Stimulated activated naive CD4-positive, alpha-beta T cell treated with Interleukin-2 at 50 U/mL for 16 hours (primary cell): ENCODE measurements around the gene FAM184B.
"Not testable (repeated sequence)": the region's sequence is repeated elsewhere in the genome, so short reads cannot be mapped to it uniquely, and the experiment has no call there.

Source experiments
- DNase-seq: peaks from one replicate; lab custom pipeline; 2025; lab: John Stamatoyannopoulos, UW

FAM184B gene

DNA sequence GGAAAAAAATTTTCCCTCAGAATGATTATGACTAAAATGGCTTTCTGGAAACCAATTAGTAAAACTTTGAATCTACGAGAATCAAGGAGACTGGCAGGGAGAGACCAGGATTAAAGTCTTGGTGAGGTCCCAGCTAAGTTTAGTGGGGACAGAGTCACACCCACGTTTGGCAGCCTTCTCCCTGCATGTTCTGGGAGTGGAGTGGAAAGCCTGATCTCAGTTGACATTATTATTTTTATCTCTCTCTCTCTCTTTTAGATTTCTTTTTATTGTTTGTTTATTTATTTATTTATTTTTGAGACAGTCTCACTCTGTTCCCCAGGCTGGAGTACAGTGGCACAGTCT lies 99.2 kb downstream of the FAM184B start:
- DNase-seq, result no peak

DNA sequence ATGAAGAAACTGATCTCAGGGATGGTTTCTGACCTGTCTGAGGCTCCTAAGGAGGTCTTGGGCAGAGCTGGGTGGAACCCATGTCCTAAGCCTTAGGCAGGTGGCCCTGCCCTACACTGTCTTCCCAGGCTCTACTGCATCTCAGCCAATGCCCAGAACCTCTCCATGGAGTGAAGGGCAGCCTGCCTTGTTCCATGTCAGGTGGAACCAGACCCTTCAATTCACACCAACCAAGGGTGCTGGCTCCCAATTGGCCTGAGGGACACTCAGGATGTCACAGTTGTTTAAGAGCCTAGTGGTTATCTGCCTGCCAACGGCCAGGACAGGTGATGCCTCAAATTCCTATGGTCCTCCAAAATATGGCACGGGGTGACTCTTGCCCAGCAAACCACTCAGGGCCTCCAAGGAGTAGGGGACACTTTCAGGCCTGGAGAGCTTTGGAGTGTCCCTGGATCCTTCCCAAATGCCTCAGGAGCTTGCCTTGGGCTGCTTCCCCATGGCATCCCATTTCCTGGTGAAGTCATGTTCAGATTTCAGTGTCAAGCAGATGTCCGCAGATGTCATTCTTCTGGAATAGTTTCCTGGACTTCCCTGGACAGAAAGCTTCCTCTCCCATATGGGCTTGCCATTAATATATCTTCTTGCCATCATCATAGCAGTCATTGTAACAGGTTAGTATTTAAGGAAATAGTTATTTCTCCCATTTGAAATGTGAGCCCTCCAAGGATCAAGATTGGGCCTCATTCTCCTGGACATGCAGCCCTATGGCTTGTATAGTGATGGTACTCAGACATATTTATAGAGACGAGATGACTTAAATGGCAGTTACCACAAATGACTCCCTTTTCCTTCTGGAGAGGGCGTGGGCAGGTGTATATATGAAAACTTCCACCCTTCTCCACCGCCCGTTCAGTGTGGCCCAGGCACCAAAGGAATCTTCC lies 99.9 kb downstream of the FAM184B start:
- DNase-seq, result no peak

DNA sequence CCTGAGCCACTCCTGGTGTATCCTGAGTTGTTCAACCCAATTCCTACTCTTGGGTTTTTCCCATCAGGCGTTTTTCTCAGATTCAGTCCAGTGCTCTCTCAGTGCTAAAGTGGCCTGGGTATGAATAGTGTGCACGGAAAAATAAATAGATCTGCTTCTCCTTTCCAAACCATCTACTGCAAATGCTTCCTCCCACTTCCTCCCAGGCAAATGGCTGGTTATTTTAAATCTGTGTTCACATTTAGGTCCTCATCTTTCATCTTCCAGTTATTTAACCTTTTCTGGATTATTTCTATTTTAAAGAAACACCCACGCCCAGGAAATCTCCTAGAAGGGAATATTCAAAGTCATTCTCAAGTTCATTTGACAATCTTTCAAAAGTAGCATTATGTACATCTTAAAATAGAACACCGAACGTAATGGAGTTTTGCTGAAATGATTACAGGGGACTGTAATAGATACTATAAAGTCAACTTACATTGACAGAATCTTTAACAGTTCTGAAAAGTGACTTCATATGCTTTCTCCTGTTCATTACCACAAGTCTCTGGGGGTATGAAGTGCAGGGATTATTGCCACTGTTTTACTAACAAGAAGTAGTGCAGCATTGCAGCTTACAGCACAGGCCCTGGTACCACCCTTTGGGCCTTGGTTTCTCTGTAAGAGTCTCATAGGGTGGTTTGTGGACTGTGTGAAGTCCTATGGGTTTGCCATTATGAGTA lies 100.7 kb downstream of the FAM184B start:
- DNase-seq, result no peak

DNA sequence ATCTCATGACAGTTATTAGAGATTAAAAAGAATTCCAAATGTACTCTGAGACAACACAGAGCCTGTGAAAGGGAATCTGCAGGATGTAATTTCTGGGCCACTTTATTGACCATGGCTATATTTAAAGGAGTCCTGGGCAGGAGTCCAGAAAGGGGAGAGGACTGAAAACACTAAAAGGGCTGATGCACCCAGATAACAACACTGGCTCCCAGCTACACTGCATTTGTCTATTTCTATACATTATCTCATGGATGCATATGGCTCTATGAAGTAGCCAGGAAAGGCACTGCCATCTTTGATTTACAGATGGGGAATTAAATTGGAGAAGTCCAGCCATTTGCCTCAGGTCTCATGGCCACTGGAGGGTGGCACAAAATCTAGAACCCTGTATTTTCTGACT lies 111.0 kb downstream of the FAM184B start:
- DNase-seq, result no peak

GRCh38 chr4:17667653-17668201 lies 113.7 kb downstream of the FAM184B start:
- no peak for DNase-seq

DNA sequence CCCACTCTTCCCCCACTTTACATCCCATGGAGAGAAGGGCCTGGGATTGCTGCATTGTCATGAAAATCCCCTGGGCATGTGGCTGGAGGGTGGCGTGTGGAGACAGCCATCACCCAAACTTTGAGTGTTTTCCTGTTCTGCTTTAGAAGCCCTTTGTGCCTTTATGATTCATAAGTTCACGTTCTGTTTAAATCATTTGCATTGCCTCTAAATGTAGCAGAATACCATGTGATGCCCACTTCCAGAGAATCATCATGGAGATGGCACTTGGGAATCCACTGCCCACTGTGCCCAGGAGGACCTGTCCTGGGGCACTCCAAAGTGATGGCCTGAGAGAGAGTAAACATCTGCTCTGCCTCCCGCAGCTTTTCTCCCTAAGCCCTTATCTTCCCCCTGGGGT lies 114.2 kb downstream of the FAM184B start:
- DNase-seq, result no peak

GRCh38 chr4:17665852-17666251 lies 115.6 kb downstream of the FAM184B start:
- no peak for DNase-seq

DNA sequence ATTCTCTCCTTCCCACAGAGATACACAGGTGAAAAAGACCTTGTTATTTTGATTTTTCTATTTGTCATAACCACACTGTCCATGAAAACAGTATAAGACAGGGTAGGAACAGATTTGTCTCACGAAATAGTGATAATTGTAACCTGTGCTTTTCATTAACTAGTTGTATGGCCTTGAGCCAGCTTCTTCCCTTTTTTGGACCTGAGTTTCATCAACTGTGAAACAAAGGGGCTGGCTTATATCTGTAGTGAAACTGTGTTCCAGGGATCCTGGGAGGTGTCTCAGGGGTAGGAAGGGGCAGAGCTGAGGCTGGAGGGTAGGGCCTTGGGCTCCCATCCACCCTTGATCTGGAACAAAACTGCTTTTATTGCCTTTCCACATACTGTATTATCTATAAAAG lies 116.1 kb downstream of the FAM184B start:
- DNase-seq, result no peak

GRCh38 chr4:17664755-17665154 lies 116.7 kb downstream of the FAM184B start:
- no peak for DNase-seq

- no peak for DNase-seq
Observed at GRCh38 chr4:17662694-17663093, 118.7 kb downstream of the FAM184B start.

DNA sequence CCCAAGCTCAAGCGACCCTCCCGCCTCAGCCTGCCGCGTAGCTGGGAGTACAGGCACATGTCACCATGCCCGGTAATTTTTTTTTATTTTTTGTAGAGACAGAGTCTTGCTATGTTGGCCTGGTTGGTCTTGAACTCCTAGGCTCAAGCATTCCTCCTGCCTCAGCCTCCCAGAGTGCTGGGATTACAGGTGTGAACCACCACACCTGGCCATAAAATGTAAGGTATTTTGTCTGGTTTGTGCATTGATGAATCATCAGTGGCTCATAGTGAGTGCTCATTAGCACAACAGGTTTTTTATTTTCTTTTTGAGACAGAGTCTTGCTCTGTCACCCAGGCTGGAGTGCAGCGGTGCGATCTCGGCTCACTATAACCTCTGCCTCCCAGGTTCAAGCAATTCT lies 122.2 kb downstream of the FAM184B start:
- DNase-seq, result not testable (repeated sequence)

GRCh38 chr4:17657849-17658248 lies 123.6 kb downstream of the FAM184B start:
- DNase-seq, result no peak

DNA sequence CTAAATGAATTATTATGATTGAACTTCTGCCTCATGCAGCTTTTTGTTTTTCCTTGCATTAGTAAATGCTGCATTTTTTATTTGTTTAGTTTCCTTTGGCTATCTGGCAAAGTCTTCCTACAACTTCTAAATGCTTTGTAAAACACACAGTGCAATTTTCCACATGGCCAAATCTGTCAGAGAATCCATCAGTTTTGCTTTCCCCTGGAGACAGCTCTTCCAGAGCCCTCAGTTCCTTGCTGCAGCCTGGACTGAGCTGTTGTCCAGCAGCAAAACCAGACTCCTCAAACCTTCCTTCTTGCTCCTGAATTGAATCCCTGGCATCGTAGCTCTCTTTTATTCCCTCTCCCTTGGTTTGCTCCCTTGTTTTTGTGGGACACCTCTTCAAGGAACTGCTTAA lies 124.3 kb downstream of the FAM184B start:
- no peak for DNase-seq

DNA sequence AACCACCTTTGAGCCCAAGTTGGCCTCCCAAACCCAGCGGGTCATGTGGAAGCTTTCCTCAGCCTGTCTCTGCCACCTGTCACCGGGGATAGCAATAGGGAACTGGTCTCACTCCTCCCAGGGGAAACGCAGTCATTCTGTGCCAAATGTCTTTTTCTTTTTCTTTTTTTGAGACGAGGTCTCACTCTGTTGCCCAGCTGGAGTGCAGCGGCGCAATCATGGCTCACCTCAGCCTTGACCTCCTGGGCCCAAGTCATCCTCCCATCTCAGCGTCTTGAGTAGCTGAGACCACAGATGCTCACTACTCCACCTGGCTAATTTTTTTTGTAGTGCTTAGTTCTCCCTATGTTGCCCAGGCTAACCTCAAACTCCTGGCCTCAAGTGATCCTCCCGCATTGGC lies 126.7 kb downstream of the FAM184B start:
- DNase-seq, result no peak

DNA sequence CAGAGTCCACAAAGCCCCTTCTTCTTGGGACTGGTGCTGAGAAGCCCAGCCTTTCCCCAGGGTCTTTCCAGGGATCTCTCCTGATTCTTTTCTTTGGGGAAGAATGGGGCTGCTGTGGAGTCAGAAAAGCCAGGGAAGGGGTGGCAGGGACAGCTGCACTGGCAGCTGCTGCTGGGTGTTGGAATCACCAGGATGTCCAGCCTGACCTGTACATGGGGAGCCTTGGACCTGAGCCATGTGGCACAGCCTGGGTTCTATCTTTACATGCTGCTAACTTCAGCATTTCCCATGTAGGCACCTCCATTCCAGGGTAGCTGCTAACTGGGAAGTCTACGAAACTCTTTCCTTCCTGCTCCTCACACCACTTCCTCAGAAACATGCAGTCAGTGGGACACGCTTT lies 131.0 kb downstream of the FAM184B start:
- no peak for DNase-seq

GRCh38 chr4:17647927-17648326 lies 133.5 kb downstream of the FAM184B start:
- no peak for DNase-seq

GRCh38 chr4:17647176-17647806 lies 134.1 kb downstream of the FAM184B start:
- no peak for DNase-seq

- no peak for DNase-seq
Observed at GRCh38 chr4:17646693-17647092, 134.7 kb downstream of the FAM184B start.

DNA sequence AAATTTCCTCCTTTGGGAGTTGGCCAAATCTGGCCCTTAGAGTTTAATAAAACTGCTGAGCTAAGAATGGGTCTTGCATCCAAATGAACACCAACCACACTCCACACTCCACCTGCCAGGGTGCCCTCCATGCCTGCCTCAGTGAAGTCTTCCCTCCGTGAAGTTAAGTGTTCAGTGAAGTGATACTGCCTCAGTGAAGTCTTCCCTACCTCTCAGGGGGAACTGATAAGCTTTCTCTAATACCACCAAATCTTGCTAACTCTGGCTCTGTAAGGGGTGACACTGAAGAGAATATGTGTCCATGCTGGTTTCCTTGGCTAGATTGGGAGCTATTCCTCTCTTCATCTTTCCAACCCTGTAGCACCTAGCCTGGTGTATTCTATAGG lies 139.0 kb downstream of the FAM184B start:
- DNase-seq, result no peak

DNA sequence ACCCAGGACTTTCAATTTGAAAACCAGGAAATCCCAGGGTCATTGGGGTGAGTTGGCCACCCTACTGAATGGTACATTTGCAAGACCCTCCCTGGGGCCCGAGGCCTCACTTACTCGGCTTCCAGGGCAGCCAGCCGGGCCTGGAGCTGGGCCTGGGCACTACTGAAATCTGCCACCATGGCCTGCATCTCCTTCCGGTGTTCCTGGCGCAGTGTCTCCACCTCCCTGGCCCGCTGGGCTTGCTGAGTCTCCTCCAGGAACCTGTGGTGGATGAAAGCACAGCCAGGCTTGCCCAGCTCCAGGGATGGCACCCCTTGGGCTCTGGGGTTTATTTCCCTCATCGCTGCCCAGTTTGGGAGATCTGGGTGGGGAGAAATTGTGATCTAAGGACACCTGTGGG lies 142.3 kb downstream of the FAM184B start:
- no peak for DNase-seq

DNA sequence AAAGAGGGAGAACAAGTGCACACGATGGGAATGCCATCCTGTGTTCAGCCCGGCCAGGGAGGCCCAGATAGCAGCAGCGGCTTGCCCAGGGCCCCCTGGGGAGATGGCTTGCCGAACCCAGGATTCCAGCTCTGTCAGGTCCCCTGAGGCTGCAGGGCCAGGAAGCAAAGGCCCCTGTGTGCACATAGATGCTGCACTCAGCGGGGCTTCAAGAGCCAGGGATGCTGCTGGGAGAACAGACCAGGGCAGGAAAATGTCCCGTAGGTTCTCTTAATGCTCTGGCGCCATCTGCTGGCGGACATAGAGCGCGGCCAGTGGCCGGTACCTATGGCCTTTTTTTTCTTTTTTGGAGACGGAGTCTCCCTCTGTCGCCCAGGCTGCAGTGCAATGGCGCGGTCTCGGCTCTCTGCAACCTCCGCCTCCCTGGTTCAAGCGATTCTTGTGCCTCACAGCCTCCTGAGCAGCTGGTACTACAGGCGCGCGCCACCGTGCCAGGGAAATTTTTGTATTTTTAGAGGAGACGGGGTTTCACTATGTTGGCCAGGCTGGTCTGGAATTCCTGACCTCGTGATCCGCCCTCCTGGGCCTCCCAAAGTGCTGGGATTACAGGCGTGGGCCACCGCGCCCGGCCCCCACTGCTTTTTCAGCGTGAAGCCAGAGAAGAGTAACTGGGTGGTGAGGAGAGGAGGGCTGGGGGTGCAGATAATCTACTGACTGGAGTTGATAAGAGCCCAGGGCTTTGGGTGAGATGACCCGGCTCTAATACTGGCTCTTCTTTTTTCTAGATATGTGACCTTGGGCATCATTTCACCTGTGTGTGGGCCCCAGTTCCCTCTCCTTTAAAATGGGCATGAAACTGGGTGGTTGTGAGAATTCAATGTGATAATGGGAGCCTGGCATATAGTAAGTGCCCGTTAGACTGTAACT lies 144.5 kb downstream of the FAM184B start:
- DNase-seq, result peak; percentile 54

DNA sequence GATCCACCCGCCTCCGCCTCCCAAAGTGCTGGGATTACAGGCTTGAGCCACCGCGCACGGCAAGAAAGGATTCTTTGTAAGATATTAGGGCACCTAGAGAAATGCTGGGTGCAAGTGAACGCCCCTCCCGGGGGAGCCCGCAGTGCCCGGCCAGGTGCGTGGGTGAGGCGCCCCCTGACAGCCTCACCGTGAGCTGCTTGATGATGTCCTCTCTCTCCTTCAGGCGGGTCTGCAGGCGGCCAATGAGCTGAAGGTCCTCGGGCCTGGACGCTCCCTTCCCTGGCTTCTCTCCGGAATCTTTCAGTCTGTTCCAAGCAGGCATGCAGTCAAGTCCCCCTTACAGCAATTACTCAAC lies 145.1 kb downstream of the FAM184B start:
- no peak for DNase-seq
